Thyroid gland (tissue), 4 donors: ENCODE measurements around the gene FAM83E. TPM values are rescaled to one million over a fixed set of nuclear protein-coding genes. Genes with fewer than 3 reads are reported as not detected.

Source experiments
- DNase-seq, 2 donors: peaks; one replicate each; pipeline ENCODE4 v3.0.0-alpha.2; 2019
- H3K27ac ChIP-seq, 3 donors: fragments of 200-600 bp; sonication (generic); 1 replicate in 2 of 3; 2 replicates in 1 of 3; pipeline ENCODE4 v1.5.1; 2016 to 2019; ENCODE audit warnings: mild to moderate bottlenecking in 1 of 3, moderate library complexity in 1 of 3
- H3K27me3 ChIP-seq: fragments of 200-600 bp; sonication (generic); one replicate; pipeline ENCODE4 v1.5.1; 2019
- H3K36me3 ChIP-seq, 2 donors: fragments of 200-600 bp; sonication (generic); one replicate each; pipeline ENCODE4 v1.5.1; 2016 to 2019
- H3K4me1 ChIP-seq, 2 donors: fragments of 200-600 bp; sonication (generic); one replicate each; pipeline ENCODE4 v1.5.1; 2017 to 2019
- H3K4me3 ChIP-seq, 3 donors: fragments of 200-600 bp; sonication (generic); replicated peaks in 1 of 3; 1 replicate in 2 of 3; 2 replicates in 1 of 3; pipeline ENCODE4 v1.5.1; 2016; ENCODE audit warnings: mild to moderate bottlenecking in 1 of 3
- H3K9me3 ChIP-seq: fragments of 200-600 bp; sonication (generic); one replicate; pipeline ENCODE4 v1.5.1; 2017
- POLR2A ChIP-seq, 2 donors: fragments of 450-650 bp; IDR thresholded peaks; one replicate each; pipeline ENCODE4 v1.6.1; 2017; ENCODE audit warnings: antibody characterized with exemption in 2 of 2, mild to moderate bottlenecking in 2 of 2, moderate library complexity in 1 of 2
- WGBS, 2 donors: methylation state at CpG; one replicate each; pipeline ENCODE4 v1.1.5; 2017; 5-methylcytosine and 5-hydroxymethylcytosine counted together
- intact Hi-C: fragments of 100-400 bp; cut with DNase I; formaldehyde crosslinking; loops from one replicate; pipeline ENCODE4 v1.15.1; 2023
- total RNA-seq, 4 donors: library from RNA; depleted of rRNA; stranded (reverse); fragments of >200 nt; gene quantifications; one replicate each; pipeline ENCODE4 v1.2.3, GENCODE V29; 2016
- TF ChIP-seq, protein P1 (sequence below), 6 experiments: fragments of 200-600 bp in 3 of 6; fragments of 450-650 bp in 3 of 6; sonication (generic) in 3 of 6; IDR thresholded peaks; one replicate each; pipeline ENCODE4 v1.5.1; 2016 to 2019; ENCODE audit warnings: antibody characterized with exemption in 6 of 6, mild to moderate bottlenecking in 2 of 6, inconsistent platforms in 1 of 6, moderate library complexity in 1 of 6

Gene FAM83E
- total RNA-seq, 4 donors from 2014 or later, result not detected

DNA sequence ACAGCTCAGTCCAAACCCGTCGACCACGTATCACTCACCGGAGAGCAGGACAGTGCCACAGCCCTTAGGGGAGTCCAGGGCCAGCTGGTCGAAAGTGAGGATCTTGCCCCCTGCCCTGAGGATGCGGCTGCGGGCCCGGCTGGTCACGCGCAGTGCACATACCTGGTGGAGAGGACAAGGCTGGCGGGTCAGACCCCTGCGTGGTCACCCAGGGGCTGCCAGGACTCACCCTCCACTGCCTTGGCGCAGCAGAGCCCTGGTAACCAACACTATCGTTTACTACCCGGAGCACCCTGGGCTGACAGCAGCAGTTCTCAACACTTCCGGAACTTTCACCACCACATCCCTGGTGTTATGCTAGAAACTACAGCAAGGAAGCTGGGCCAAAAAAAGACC is 1.2 kb upstream of the FAM83E start:
- TF ChIP-seq, protein P1, sequence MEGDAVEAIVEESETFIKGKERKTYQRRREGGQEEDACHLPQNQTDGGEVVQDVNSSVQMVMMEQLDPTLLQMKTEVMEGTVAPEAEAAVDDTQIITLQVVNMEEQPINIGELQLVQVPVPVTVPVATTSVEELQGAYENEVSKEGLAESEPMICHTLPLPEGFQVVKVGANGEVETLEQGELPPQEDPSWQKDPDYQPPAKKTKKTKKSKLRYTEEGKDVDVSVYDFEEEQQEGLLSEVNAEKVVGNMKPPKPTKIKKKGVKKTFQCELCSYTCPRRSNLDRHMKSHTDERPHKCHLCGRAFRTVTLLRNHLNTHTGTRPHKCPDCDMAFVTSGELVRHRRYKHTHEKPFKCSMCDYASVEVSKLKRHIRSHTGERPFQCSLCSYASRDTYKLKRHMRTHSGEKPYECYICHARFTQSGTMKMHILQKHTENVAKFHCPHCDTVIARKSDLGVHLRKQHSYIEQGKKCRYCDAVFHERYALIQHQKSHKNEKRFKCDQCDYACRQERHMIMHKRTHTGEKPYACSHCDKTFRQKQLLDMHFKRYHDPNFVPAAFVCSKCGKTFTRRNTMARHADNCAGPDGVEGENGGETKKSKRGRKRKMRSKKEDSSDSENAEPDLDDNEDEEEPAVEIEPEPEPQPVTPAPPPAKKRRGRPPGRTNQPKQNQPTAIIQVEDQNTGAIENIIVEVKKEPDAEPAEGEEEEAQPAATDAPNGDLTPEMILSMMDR (IDR thresholded peaks at IDR 0.05), result no peak
- no peak for TF ChIP-seq POLR2A (IDR thresholded peaks at IDR 0.05)
- Histone ChIP-seq H3K4me3 (no peak overlapping the region), H3K27me3 (no peaks in the 10 kb centered on the region), H3K36me3 (peaks cover 25 to 26% of the 10 kb centered on the region in 2 donors), H3K27ac (no peak overlapping the region), H3K9me3 (no peaks in the 10 kb centered on the region), H3K4me1 (peaks cover 15 to 27% of the 10 kb centered on the region in 2 donors)
- intact Hi-C loops, result no loop called here
- WGBS, 2 donors, result 82 to 90% methylated on average over 7 to 10 of the region's 16 CpGs
- DNase-seq, result no peak

DNA sequence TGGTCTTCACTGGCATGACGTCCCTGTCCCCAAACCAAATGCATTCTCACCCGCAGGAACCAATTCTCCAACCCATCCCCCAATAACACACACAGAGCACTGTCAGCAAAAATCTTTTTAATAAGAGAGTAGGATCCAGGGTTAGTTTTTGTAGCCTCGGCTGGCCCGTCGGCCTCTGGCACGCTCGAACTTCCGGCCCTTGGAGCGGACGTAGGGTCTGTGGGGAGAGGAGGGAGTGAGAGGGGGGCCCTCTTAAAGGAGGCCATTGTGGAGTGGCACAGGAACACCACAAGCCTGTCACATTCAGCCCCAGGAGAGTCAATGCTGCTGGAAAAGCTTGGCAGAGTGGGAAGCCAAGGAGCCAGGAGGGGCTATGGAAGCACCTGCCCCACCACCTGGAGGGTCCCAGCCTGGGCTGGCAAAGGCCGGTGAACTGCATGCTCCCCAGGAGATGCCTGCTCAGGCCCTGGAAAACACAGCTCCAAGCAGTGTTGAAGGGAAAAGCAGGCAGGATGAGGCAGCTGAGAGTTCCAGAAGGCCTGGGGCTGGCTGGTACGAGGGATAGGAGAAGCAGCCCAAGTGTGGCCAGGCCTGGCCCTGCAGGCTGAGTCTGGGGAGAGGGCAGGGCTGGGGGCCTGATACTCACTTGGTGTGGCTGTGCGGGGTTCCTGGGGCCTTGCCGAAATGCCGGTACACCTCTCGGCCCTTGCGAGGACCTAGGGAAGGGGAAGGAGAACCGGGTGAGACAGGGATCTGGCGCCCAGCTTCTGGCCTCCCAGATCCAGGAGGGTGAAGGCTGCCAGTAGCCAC is 560 bp upstream of the FAM83E start:
- Histone ChIP-seq H3K27me3 (no peaks in the 10 kb centered on the region), H3K4me1 (peaks cover 15 to 27% of the 10 kb centered on the region in 2 donors), H3K9me3 (no peaks in the 10 kb centered on the region), H3K4me3 (no peak overlapping the region), H3K27ac (no peak overlapping the region), H3K36me3 (peaks cover 25 to 26% of the 10 kb centered on the region in 2 donors)
- no peak for DNase-seq
- WGBS, 2 donors, result 74 to 81% methylated on average over 18 to 19 of the region's 19 CpGs
- intact Hi-C loops, result no loop called here
- no peak for TF ChIP-seq POLR2A (IDR thresholded peaks at IDR 0.05)
- TF ChIP-seq, protein P1 (IDR thresholded peaks at IDR 0.05), result no peak

DNA sequence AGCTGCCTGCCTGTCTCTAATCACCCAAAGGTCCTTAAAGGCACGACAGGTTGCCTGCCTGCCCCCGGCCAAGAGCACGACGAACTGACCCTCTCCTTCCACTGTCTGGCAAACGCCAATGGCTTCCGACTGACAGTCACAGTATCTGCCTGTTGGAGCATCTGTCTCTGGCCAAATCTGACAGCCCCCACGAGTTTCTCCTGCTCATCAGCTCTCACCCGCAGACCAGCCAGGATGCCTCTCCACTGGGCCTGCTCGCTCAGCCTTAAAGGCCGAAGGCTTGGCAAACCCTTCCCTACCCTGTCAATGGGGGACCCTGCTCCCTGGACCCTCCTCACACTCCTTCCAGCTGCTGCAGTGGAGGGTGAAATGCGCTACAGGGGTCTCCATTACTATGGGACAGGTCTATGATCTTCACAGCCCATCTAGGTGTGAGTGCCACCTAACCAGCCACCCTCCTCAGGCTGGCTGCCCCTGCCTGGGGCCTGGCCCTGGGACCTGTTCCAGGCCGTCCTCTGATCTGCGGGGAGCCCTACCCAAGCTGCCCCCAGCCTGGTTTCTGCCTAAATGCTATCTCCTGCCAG is 932 bp downstream of the FAM83E start:
- no peak overlapping the region for H3K4me3 ChIP-seq
- H3K36me3 ChIP-seq, result peaks cover 25 to 26% of the 10 kb centered on the region in 2 donors
- 67 to 79% methylated on average over 13 of the region's 13 CpGs for WGBS, 2 donors
- H3K4me1 ChIP-seq, result peaks cover 9 to 20% of the 10 kb centered on the region in 2 donors
- no peak for TF ChIP-seq POLR2A (IDR thresholded peaks at IDR 0.05)
- TF ChIP-seq, protein P1 (IDR thresholded peaks at IDR 0.05), result no peak
- no peaks in the 10 kb centered on the region for H3K27me3 ChIP-seq
- DNase-seq, result no peak
- intact Hi-C loops, result no loop called here
- H3K27ac ChIP-seq, result no peak overlapping the region
- no peaks in the 10 kb centered on the region for H3K9me3 ChIP-seq

- no peaks in the 10 kb centered on the region for H3K9me3 ChIP-seq
- no peaks in the 10 kb centered on the region for H3K27me3 ChIP-seq
- H3K27ac ChIP-seq, result no peak overlapping the region
- no peak for DNase-seq
- no peak overlapping the region for H3K4me3 ChIP-seq
- peaks cover 9 to 19% of the 10 kb centered on the region in 2 donors for H3K4me1 ChIP-seq
- H3K36me3 ChIP-seq, result peaks cover 25 to 26% of the 10 kb centered on the region in 2 donors
- TF ChIP-seq, protein P1 (IDR thresholded peaks at IDR 0.05), result no peak
- no peak for TF ChIP-seq POLR2A (IDR thresholded peaks at IDR 0.05)
- WGBS, 2 donors, result 84 to 92% methylated on average over 12 to 17 of the region's 39 CpGs
- intact Hi-C loops, result no loop called here
Measured at GRCh38 chr19:48613024-48613851, 1.6 kb downstream of the FAM83E start.
